BLaER1 (cell line): ENCODE results near the gene DBET.
A peak's percentile ranks its signal among the peaks of the same experiment; 100 is the strongest.
"Not testable (repeated sequence)": the region's sequence is repeated elsewhere in the genome, so short reads cannot be mapped to it uniquely, and the experiment has no call there.

Source experiments
- H3K27ac ChIP-seq: shearing (Covaris generic); formaldehyde crosslinking; 2 replicates; pipeline ENCODE4 v1.8.1; 2022
- H3K27me3 ChIP-seq: shearing (Covaris generic); formaldehyde crosslinking; 2 replicates; pipeline ENCODE4 v1.8.1; 2022
- H3K36me3 ChIP-seq: shearing (Covaris generic); formaldehyde crosslinking; 2 replicates; pipeline ENCODE4 v1.8.1; 2022
- H3K4me1 ChIP-seq: shearing (Covaris generic); formaldehyde crosslinking; 2 replicates; pipeline ENCODE4 v1.8.1; 2022
- H3K4me2 ChIP-seq: shearing (Covaris generic); formaldehyde crosslinking; 2 replicates; pipeline ENCODE4 v1.8.1; 2022
- H3K4me3 ChIP-seq: shearing (Covaris generic); formaldehyde crosslinking; 2 replicates; pipeline ENCODE4 v1.8.1; 2022
- H3K9ac ChIP-seq: shearing (Covaris generic); formaldehyde crosslinking; 2 replicates; pipeline ENCODE4 v1.8.1; 2022
- H3K9me3 ChIP-seq: shearing (Covaris generic); formaldehyde crosslinking; 2 replicates; pipeline ENCODE4 v1.8.1; 2022
- H4K20me1 ChIP-seq: shearing (Covaris generic); formaldehyde crosslinking; 2 replicates; pipeline ENCODE4 v1.8.1; 2022
- Cebpa-rat ChIP-seq: shearing (Covaris generic); IDR thresholded peaks from 2 replicates; pipeline ENCODE4 v1.8.1; 2022

DBET gene

DNA sequence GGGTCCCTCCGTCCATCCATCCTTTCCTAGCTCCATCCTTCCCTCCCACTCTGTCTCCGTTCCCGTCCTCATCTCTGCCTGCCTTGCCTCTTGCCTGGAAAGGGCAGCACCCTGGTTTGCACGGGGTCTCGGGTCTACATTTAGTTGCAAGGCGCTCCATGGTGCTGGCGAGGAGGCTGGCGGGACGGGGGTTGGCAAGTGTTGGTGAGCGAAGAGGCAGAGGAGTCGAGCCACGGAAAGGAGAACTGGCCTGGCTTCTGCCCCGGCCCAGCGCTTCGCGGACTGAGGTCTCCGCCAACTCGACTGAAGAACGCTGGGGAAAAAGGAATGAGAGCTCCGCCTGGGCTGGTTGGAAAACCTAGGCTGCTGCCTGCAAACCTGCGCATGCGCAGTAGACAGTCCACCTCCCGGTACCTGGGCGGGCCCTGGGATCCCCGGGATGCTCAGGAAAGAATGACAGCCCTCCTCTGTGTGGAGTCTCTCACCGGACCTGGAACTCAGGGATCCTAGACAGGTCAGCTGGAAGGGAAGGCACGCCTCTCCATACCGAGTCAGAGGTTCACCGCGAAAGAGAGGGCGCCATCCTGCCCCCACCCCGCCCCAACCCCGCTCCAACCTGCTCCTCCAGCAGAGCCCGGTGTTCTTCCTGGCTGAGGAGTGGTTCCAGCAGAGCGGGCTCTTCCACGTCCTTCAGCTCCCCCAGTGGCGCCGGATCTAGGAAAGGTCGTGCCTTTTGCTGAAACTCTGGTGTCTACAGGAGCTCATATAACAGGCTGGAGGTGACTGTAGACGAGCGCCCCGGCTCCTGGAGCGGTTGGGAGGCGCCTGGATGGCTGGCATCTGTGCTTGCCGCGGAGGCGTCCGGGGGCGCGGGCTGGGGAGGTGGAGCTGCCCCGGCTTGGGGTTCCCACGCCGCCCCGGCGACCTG lies 43.2 kb upstream of the DBET start:
- H4K20me1 ChIP-seq: no peaks in the 10 kb centered on the region
- no peak overlapping the region for H3K4me2 ChIP-seq
- no peaks in the 10 kb centered on the region for H3K36me3 ChIP-seq
- no peak for TF ChIP-seq Cebpa-rat
- no peak overlapping the region for H3K27ac ChIP-seq
- no peaks in the 10 kb centered on the region for H3K27me3 ChIP-seq
- no peaks in the 10 kb centered on the region for H3K4me1 ChIP-seq
- H3K9ac ChIP-seq: no peak overlapping the region
- no peak overlapping the region for H3K4me3 ChIP-seq
- H3K9me3 ChIP-seq: peaks cover 60% of the 10 kb centered on the region

DNA sequence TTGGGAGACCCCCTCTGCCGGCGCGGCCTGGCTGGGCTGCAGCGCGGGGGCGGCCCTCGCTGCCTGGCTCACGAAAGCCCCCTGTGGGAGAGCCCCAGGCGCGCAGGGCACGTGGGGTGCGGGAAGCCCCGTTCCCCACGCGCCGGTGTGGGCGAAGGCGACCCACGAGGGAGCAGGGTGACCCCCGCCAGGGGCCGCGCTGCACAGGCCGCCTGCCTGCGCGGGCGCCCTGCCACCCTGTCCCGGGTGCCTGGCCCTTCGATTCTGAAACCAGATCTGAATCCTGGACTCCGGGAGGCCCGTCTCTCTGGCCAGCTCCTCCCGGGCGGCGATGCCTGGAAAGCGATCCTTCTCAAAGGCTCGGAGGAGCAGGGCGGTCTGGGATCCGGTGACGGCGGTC lies 42.3 kb upstream of the DBET start:
- H3K36me3 ChIP-seq, H3K4me2 ChIP-seq, H4K20me1 ChIP-seq, H3K9ac ChIP-seq, H3K27me3 ChIP-seq, H3K4me3 ChIP-seq, H3K4me1 ChIP-seq, H3K27ac ChIP-seq: not testable (repeated sequence)
- H3K9me3 ChIP-seq: peaks cover 50% of the 10 kb centered on the region

DNA sequence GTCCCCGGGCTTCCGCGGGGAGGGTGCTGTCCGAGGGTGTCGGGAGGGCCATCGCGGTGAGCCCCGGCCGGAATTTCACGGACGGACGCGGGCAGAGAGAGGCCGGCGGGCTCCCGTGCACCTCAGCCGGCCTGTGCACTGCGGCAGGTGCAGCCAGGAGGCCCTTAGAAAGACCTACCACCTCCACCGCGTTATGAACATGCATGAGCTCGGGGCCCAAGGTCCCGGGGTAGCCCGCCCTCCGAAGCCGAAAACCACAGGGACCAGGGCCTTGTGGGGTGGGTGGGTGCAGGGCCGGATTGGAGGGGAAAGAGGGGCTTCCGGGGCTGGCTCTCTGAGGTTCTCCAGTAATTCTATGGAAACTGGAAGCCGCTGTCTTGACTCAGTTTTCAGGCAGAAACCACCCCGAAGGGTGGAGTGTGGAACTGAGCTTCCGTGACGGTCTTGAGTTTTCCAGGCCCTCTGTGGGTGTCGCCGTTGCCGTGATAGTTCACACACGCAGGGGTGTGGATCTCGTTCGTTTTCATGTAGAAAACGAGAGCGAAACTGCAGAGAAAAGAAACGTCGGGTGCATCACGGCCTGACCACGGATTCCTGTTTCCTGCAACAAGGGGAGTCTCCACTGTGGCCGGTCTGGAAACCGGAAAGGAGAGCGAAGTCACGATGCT lies 41.6 kb upstream of the DBET start:
- H3K4me1 ChIP-seq, H3K27me3 ChIP-seq, H3K4me3 ChIP-seq, H3K9ac ChIP-seq, H3K4me2 ChIP-seq, H3K27ac ChIP-seq, H4K20me1 ChIP-seq, H3K36me3 ChIP-seq: not testable (repeated sequence)
- H3K9me3 ChIP-seq: peaks cover 43% of the 10 kb centered on the region

DNA sequence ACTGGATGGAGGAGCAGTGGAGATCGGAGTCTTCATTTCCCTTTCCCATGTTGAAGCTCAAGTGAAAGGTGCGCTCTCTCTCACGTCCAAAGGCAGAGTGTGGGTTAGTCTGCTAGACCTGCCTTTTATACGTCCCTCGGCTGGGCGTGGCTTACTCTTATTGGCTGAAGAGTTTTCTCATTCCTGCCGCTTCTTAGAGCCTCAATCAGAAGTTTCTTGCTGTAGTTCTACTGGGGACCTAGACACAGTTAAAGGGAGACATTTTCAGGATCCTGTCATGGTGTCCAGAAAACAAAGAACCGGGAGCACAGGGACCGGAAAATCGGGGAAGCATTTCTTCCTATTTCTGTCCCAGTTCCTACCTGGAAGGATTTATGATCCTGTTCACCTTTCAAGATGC lies 37.1 kb upstream of the DBET start, which contains the start of gene FRG2:
TSS of gene FRG2 (minus strand) at position 101 of the 400 bp plus-strand sequence. CDS start at position 49, 52 bp downstream.
- not testable (repeated sequence) for H3K9me3 ChIP-seq, H3K36me3 ChIP-seq, H3K27me3 ChIP-seq, H3K4me3 ChIP-seq, H3K27ac ChIP-seq, H3K4me2 ChIP-seq, H3K9ac ChIP-seq, H3K4me1 ChIP-seq, H4K20me1 ChIP-seq

DNA sequence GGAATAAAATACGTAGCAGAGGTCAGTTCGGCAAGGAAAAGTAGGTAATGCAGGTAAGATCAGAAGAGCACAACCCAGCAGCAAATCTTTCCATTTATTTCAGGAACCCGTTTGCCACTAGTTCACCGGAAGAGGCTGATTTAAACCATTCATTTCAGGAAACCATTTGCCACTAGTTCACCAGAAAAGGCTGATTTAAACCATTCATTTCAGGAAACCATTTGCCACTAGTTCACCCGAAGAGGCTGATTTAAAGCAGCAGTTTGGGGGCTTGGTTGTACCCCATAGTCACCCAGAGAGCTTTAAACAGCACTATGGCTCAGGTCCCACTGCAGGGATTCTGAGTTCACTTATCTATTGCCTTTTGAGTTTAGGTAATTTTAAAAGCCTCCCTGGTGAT lies 33.0 kb upstream of the DBET start:
- not testable (repeated sequence) for H3K4me3 ChIP-seq, H3K27me3 ChIP-seq, H3K36me3 ChIP-seq, H3K4me2 ChIP-seq, H3K9ac ChIP-seq, H3K4me1 ChIP-seq, H3K9me3 ChIP-seq, H4K20me1 ChIP-seq, H3K27ac ChIP-seq

DNA sequence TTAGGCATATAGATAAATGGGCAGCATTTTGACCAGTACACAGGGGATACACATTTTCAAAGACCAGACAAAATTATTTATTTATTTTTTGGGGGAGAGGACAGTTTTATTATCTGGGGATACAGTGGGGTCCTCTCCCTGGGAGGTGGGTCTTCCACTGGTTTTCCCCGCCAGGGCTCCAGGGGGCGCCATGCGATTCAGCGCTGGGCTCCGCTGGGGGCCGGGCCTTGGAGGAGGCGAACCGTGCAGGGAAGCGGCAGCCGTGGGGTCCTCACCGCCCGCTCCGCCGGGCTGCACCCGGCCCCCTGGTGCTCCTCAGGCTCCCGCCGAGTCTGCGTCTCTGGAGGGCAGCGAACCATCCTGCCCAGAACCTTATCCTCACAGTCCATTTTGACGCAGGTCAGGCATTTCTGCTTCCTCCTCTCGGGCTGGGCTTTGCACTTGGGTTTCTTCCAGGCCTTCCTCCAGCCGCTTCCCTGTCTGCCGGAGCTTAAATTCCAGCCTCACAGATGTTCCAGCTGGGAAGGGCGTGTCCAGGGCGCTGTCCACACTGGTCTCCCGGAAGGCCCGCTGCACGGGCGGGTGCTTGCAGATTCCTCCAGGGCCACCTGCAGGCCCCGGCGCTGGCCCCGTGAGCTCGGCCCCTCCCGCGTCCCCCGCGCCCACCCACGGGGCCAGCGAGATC lies 26.5 kb upstream of the DBET start:
- H3K9me3 ChIP-seq, H4K20me1 ChIP-seq, H3K36me3 ChIP-seq, H3K27ac ChIP-seq, H3K4me2 ChIP-seq, H3K9ac ChIP-seq, H3K4me1 ChIP-seq, H3K27me3 ChIP-seq: not testable (repeated sequence)
- peak overlapping the region; percentile 57; the same call in 1 of the 2 replicates for H3K4me3 ChIP-seq

DNA sequence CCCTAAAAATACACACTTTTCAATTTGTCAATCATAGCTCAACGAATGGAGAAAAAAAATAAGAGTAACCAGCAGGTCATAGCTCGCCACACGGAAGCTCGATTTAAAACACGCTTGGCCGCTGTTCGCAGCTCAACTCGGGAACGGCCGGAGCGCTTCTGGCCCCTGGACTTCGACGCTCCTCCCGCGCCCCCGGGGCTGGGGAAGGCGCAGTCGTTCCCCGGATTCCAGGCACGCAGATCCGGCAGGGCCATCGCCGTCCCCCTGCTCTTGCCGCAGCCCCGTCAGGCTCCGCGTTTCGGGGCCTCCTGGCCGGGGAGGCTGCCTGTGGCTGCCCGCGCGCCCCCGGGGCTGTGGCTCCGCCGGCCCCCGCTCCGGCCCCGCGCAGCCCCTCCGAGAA lies 23.4 kb upstream of the DBET start:
- H4K20me1 ChIP-seq: not testable (repeated sequence)

DNA sequence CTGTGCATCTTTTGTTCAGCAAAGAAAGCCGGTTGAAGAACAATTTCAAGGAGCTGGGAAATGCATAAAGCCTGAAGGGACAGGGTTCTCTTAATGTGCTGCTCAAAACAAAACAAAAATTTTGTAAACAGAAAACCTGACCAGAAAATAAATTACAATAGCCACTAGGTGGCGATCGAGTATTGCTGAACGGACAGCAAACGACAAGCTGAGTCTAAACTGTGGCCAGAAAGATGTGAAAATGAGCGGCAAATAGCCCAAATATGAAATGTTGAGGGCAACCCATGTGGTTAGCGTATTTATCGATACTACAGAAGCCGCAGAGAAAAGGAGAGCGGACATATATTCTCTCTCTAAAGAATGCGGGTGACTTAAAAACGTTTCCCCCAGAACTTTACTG lies 16.7 kb upstream of the DBET start:
- H3K36me3 ChIP-seq, H3K4me1 ChIP-seq, H3K27me3 ChIP-seq, H3K4me2 ChIP-seq, H3K9me3 ChIP-seq, H3K4me3 ChIP-seq, H4K20me1 ChIP-seq, H3K9ac ChIP-seq, H3K27ac ChIP-seq: not testable (repeated sequence)

More for the DNA sequence above, 23.4 kb upstream of the DBET start:
- not testable (repeated sequence) for H3K4me2 ChIP-seq, H3K9ac ChIP-seq, H3K27me3 ChIP-seq, H3K9me3 ChIP-seq, H3K27ac ChIP-seq, H3K36me3 ChIP-seq, H3K4me1 ChIP-seq, H3K4me3 ChIP-seq

DNA sequence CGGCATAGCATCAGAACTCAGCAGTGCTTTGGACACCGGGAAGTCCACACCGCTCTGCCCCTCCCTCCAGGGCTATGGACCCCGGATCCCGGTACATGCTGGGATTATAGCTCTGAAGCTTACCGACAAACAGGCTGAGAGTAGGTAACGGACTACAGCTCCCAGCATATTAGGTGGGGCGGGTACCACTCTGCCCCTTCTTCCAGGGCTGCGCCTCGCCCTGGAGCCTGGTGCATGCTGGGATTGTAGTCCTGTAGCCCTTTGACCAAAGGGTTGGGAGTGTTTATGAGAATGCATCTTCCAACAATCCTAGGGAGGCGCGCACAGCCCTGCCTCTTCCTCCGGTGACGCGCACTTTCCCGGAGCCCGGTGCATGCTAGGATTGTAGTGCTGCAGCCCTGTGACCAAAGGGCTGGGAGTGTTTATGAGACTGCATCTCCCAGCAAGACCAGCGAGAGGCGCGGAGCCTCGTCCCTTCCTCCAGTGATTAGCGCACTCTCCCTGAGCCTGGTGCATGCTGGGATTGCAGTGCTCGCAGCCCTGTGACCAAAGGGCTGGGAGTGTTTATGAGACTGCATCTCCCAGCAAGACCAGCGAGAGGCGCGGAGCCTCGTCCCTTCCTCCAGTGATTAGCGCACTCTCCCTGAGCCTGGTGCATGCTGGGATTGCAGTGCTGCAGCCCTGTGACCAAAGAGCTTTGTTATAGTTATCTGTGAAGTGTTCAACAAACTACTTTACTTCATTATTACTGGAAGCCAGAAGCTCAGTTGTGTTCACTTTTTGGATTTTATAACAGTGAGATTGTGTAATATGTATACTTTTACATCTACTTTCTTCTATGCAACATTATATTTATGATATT lies 14.7 kb upstream of the DBET start:
- not testable (repeated sequence) for H3K27me3 ChIP-seq, H3K4me3 ChIP-seq, H3K9ac ChIP-seq, H3K4me2 ChIP-seq, H3K4me1 ChIP-seq, H3K9me3 ChIP-seq, H4K20me1 ChIP-seq, H3K27ac ChIP-seq, H3K36me3 ChIP-seq

DNA sequence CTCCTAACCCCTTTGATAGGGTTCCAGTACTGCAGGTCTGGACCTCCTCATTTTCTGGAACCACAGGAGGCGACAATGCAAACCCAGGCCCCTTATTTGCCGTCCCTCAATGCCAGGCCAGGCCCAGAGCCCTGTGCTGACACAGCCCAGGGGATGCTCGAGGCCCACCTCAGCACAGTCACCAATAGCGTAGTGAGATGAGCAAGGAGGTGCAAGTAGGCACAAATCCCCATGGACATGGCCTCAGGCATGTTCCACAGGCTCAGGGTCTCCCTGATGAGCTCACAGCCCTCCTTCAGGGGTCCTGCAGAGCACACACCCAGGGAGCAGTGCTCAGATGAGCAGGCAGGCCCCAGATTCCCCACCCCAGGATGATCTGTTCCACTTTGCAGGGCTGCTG lies 5.3 kb upstream of the DBET start:
- H3K27ac ChIP-seq, H3K4me2 ChIP-seq, H3K27me3 ChIP-seq, H3K36me3 ChIP-seq, H3K9ac ChIP-seq, H3K4me1 ChIP-seq, H4K20me1 ChIP-seq, H3K9me3 ChIP-seq, H3K4me3 ChIP-seq: not testable (repeated sequence)

DNA sequence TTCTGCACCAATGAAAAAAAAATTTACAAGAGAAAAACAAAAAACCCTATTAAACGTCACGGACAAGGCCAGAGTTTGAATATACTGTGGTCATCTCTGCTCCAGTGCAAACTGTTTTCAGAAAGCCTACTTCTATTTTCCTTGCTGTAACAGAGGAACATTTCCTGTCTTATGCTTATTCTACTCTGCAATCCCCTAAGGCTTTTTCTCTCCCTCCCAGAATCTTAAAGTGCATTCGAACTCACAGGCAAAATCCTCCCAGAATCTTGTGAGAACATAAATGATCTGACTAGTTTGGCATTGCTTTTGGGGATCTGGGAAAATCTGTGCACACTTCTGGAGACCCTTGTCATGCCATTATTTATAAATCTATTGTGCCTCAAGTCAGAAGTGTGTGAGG lies 503 bp downstream of the DBET start:
- H3K9me3 ChIP-seq, H3K4me2 ChIP-seq, H3K4me3 ChIP-seq, H3K9ac ChIP-seq, H3K4me1 ChIP-seq, H3K27me3 ChIP-seq, H4K20me1 ChIP-seq, H3K27ac ChIP-seq, H3K36me3 ChIP-seq: not testable (repeated sequence)

DNA sequence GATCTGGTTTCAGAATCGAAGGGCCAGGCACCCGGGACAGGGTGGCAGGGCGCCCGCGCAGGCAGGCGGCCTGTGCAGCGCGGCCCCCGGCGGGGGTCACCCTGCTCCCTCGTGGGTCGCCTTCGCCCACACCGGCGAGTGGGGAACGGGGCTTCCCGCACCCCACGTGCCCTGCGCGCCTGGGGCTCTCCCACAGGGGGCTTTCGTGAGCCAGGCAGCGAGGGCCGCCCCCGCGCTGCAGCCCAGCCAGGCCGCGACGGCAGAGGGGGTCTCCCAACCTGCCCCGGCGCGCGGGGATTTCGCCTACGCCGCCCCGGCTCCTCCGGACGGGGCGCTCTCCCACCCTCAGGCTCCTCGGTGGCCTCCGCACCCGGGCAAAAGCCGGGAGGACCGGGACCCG lies 4.0 kb downstream of the DBET start:
- H3K4me3 ChIP-seq, H3K27me3 ChIP-seq, H3K9ac ChIP-seq, H3K36me3 ChIP-seq, H3K4me1 ChIP-seq, H3K27ac ChIP-seq, H3K4me2 ChIP-seq, H3K9me3 ChIP-seq, H4K20me1 ChIP-seq: not testable (repeated sequence)

DNA sequence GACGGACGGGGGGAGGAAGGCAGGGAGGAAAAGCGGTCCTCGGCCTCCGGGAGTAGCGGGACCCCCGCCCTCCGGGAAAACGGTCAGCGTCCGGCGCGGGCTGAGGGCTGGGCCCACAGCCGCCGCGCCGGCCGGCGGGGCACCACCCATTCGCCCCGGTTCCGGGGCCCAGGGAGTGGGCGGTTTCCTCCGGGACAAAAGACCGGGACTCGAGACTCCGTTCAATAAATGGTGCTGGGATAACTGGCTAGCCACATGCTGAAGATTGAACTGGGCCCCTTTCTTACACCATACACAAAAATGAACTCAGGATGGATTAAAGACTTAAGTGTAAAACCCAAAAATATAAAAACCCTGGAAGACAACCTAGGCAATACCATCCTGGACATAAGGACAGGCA lies 28.8 kb downstream of the DBET start:
- H3K4me2 ChIP-seq, H3K9ac ChIP-seq, H4K20me1 ChIP-seq, H3K9me3 ChIP-seq, H3K4me1 ChIP-seq, H3K27me3 ChIP-seq, H3K4me3 ChIP-seq, H3K36me3 ChIP-seq, H3K27ac ChIP-seq: not testable (repeated sequence)

DNA sequence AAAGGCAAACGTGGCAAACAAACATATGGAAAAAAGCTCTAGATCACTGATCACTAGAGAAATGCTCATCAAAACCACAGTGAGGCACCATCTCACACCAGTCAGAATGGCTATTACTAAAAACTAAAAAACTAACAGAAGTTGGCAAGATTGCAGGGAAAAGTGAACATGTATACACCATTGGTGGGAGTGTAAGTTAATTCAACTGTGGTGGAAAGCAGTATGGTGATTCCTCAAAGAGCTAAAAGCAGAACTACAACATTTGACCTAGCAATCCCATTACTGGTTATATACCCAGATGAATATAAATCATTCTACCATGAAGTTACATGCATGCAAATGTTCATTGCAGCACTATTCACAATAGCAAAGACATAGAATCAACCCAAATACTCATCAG lies 29.7 kb downstream of the DBET start:
- H4K20me1 ChIP-seq, H3K4me3 ChIP-seq, H3K36me3 ChIP-seq, H3K27ac ChIP-seq, H3K4me2 ChIP-seq, H3K9ac ChIP-seq, H3K4me1 ChIP-seq, H3K9me3 ChIP-seq, H3K27me3 ChIP-seq: not testable (repeated sequence)
